LNCAP (cell line): ENCODE results near the gene DYNLT5.

Experiments
- TF ChIP-seq, protein P1 (sequence below): fragments of 450-650 bp; IDR thresholded peaks from 2 replicates; pipeline ENCODE4 v1.5.1; 2017; ENCODE audit warnings: mild to moderate bottlenecking

DYNLT5 gene

DNA sequence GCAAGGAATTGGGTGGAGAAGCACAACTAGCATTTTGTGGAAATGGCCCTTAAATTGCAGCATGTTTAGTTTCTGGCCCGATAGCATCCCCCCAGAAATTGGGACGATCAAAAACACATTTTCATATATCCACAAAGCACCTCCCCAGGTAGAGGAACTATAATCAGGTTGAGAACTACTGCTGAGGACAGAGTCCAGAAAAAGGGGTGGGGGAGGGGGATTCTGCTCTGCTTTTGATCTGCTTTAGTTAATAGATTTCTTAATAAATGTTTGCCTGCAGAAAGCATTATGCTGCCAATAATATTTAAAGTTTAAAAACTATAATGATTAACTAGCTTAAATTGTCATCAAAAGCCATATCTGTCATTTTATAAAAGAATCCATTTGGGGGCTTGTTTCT is 14.4 kb upstream of the DYNLT5 start:
- TF ChIP-seq, protein P1, sequence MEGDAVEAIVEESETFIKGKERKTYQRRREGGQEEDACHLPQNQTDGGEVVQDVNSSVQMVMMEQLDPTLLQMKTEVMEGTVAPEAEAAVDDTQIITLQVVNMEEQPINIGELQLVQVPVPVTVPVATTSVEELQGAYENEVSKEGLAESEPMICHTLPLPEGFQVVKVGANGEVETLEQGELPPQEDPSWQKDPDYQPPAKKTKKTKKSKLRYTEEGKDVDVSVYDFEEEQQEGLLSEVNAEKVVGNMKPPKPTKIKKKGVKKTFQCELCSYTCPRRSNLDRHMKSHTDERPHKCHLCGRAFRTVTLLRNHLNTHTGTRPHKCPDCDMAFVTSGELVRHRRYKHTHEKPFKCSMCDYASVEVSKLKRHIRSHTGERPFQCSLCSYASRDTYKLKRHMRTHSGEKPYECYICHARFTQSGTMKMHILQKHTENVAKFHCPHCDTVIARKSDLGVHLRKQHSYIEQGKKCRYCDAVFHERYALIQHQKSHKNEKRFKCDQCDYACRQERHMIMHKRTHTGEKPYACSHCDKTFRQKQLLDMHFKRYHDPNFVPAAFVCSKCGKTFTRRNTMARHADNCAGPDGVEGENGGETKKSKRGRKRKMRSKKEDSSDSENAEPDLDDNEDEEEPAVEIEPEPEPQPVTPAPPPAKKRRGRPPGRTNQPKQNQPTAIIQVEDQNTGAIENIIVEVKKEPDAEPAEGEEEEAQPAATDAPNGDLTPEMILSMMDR = no peak

DNA sequence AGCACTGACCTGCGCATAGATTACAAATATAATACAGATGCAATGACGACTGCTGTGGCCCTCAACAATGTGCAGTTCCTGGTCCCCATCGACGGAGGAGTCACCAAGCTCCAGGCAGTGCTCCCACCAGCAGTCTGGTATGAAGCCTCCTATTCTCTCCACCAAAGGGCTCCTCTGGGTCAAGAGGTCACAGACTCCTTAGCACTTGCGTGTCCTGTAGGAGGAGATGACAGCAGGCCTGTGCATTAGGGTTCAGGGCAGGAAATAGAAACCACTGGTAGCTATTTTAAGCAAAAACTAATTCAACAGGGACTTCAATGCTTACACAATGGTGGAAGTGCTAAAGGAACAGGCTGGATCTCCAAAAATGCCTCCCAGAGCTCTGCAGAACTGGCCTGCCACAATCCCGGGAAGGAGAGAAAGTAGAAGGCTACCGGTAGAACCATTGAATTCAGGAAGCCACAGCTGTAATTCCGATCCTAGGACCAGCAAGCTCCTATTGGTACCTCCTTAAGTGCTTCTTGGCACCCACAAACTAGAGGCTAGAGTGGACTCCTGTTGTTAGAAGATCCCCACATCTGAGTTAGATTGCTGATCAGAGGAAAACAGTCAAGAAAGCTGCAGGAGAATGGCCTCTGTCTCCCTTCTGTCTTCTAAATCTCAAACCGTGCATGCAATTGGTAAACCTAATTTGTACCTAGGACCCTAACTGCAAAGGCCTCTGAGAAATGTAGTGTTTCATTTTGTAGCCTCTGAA is 12.7 kb upstream of the DYNLT5 start:
- TF ChIP-seq, protein P1 = no peak

DNA sequence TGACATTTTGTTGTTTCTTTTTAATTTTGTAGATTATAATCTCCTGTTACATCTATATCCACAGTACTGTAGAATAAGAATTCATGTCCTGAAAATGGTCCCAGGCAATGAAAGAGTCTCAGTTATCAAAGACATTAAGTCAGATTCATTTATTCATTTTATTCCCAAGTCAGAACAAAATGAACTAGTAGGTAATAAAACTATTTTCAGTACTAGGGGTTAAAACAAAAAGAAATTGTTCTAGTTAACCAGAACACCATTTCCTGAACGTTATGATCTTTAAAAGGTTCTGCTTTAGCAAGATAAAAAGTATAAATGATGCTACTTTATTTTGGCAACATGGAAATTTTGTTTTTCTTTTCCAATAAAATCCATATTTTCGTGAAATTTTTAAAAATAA is 6.8 kb upstream of the DYNLT5 start:
- TF ChIP-seq, protein P1 = no peak

- TF ChIP-seq, protein P1 = no peak
Observed at GRCh38 chr1:66747501-66747900, 4.8 kb upstream of the DYNLT5 start.

GRCh38 chr1:66750577-66750976 is 1.7 kb upstream of the DYNLT5 start:
- TF ChIP-seq, protein P1 = no peak

DNA sequence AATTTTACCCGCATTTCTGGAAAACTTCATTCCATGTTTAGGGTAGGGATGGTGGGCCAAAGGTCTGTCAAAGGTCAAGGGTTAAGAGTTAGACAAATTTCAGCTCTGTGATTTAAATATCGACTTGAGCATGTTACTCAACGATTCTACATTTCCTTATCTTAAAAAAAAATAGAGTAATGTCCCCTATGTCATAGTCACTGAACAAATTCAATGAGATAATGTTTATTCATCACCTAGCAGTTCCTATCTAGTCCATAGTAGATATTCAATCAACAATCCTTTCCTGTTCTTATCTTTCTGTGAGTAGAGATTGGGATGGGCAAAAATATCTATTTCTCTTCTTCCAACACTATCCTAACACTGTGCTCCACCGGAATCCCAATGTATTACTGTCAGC is 1.1 kb upstream of the DYNLT5 start:
- TF ChIP-seq, protein P1 = no peak

GRCh38 chr1:66752671-66753371 is 562 bp downstream of the DYNLT5 start:
- TF ChIP-seq, protein P1 = no peak
